HG02981 (cell line): Measurements from ENCODE around the gene TTC28.
"Not testable (repeated sequence)": the region's sequence is repeated elsewhere in the genome, so short reads cannot be mapped to it uniquely, and the experiment has no call there.

Experiments
- ATAC-seq: cut with Tn5 transposase; IDR thresholded peaks from one replicate; pipeline ENCODE4 v1.9.1; 2021; ENCODE audit warnings: mild to moderate bottlenecking, moderate library complexity; ENCODE audit not compliant: unreplicated experiment

TTC28 gene

DNA sequence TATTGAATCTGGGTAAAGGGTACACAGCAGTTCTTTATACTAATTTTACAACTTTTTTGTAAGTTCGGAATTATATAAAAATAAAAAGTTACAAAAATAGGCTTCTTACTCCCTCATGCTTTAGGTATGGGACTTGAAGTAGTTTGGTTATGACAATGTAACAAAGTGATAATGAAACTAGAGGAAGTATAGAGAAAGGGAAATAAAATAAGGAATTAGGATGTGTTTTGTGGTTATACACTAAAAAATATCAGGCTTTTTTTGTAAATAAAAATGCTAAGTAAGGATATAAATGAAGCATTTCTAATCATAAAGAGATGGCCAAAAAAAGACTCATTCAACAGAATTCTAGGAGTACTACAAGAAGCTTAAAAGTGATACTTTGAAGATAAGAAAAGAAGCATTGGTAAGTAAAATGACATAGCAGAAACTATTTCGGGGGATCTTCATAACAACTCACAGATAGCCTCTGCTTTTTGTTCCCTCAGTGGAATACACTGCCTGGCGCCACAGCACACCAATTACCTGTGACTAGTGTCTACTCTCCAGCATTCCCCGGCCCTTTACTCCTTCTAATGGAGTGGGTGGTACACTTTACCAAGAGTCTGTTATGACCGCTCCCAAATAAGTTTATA is 437.9 kb downstream of the TTC28 start:
- no peak for ATAC-seq

- no peak for ATAC-seq
Observed at GRCh38 chr22:28239941-28240340, 439.7 kb downstream of the TTC28 start.

- no peak for ATAC-seq
Observed at GRCh38 chr22:28237783-28238182, 441.9 kb downstream of the TTC28 start.

GRCh38 chr22:28237112-28237511 is 442.5 kb downstream of the TTC28 start:
- ATAC-seq = no peak

DNA sequence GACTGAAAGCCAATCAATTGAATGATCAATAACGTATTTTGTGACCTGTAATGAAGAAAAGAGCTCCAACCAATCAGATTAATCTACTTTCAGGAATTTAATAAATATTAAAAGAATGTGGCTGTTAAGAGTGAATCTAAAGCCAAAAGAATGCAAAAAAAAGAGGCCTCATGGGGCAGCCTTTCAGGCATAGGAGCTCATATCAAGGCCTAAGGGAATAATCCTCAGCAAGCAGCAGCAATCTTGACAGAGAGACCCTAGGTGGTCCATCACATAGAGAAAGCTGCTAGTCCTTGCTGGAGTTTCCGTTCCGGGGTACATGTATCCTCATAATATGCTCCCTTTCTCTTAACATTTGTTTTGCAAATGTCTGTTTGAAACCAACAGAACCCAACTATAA is 447.4 kb downstream of the TTC28 start:
- ATAC-seq = no peak

- ATAC-seq = no peak
Observed at GRCh38 chr22:28231441-28231840, 448.2 kb downstream of the TTC28 start.

GRCh38 chr22:28230671-28231070 is 449.0 kb downstream of the TTC28 start:
- no peak for ATAC-seq

DNA sequence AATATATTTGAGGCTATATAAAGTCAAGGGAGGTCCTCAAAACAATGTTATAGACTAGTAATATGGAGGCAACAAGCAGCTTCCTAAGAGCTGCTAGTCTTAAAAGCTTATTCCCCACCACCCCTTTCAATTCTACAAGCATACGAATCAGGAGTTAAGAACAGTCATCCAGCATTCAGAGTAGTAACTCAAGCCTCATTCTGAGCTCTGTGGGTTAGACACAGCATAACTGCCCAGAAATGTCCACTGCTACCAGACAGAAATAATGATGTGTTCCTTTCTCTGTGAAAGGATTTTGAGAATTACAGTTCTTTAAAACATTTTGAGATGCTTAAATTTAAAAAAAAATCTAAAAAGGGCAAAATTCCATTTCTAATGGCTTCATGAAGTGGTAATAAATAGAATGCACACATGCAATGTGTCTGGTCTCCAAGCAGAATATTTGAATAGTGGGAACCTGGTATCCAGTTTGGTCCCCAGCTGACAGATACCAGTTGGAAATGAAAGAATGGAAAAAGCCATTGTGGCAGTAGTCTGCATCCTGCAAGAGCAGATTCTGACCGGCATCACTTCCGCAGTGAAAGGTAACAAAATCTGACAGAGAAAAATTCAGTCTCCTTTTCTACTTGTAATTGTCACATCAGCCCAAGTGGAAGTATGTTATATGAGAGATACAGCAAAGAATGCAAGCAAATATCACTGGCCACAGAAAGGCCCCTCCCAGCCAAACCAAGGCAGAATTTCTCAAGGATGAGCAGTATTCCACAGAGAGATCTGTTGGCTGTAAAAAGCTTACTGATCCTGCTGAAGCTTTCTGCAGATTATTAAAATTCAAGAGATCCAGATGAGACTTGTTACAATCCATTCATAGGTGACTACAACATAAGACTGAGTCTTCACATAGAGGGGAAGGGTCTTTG is 449.8 kb downstream of the TTC28 start:
- no peak for ATAC-seq

DNA sequence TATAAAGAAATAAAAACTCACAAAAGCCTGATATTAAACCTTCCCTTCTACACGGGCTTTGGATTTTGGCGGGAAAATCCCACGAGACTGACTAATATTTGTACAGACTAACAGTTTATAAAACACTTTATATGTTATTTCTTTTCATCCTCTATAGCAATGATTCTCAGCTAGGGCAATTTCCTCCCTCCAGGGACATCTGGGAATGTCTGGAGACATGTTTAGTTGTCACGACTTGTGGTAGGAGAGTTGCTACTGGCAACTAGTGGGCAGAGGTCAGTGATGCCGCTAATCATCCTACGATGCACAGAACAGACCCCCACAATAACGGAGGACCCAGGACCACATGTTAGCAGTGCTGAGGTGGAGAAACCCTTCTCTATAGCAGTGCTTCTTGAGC is 455.8 kb downstream of the TTC28 start:
- no peak for ATAC-seq

- ATAC-seq = no peak
Observed at GRCh38 chr22:28222976-28223745, 456.5 kb downstream of the TTC28 start.

- ATAC-seq = no peak
Observed at GRCh38 chr22:28222571-28222970, 457.1 kb downstream of the TTC28 start.

GRCh38 chr22:28222052-28222451 is 457.6 kb downstream of the TTC28 start:
- no peak for ATAC-seq

DNA sequence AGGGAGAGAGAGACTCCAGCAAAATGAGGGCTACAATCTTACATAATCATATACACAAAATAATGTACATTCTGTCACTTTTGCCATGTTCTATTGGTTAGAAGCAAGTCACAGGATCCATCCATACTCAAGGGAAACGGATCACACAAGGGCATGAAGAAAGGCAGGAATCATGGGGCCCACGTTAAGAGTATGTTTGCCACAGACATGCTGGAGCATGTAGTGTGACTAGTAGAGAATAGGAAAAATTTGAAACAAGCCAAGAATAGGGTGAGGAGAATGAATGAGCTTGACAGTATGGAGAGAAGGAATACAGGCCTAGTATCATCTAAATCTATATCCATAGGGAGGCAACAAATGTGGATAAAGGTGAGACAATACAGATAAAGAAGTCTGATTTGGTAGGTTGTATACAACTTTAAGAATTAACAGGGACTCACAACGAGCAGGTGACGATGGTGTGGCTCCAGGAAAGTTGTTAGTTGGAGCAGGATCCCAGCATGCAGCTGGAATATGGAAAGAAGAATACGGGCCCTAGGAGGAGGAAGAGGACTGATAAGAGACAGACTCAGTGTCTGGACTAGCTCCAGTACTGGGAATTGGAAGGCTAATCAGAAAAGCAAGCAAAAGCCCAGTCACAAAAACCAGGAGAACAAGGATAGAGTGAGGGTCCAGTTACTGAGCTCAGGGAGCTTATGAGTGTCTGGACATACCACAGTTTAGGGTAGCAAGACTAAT is 458.8 kb downstream of the TTC28 start:
- no peak for ATAC-seq

DNA sequence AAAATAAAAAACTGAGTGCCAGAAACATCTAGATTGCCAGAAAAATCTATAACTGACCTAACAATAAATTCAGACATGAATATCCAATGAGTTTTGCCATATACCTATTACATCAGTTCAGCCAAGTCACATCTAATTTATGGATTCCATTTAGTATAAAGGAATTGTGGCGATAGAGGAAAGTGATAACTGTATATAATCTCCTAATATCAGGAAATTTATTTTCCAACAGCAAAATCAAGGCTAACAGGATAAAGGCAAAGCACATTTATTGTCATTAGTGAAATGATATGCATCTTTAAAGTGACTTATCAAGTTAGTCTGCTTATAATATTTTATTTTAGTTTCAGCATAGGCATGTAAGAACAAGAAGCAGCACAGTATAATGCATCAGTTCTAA is 462.4 kb downstream of the TTC28 start:
- no peak for ATAC-seq

- ATAC-seq = not testable (repeated sequence)
Observed at GRCh38 chr22:28214750-28215149, 464.9 kb downstream of the TTC28 start.

- ATAC-seq = not testable (repeated sequence)
Observed at GRCh38 chr22:28209457-28209856, 470.2 kb downstream of the TTC28 start.

DNA sequence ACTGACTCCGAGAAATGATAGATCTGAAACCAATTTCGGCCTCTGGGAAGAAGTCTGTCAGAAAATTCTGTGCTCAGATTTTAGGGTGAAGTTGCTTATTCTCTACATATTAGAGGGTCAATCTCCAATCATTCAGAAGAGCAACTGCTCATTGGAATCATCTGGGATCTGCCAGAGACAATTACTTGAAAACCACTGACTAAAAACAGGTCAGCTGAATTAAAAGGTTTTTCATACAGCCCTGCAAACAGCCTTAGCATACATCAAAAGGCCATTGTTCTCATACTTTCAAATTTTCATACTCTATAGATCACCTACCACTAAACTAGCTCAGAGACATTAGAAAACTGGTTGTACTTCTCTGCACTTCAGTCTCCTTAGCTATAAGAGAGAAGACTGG is 470.9 kb downstream of the TTC28 start:
- ATAC-seq = no peak

GRCh38 chr22:28208036-28208435 is 471.6 kb downstream of the TTC28 start:
- ATAC-seq = no peak

- no peak for ATAC-seq
Observed at GRCh38 chr22:28207281-28208030, 472.2 kb downstream of the TTC28 start.

GRCh38 chr22:28205926-28206325 is 473.7 kb downstream of the TTC28 start:
- no peak for ATAC-seq
